GM21717 (cell line): Measurements from ENCODE around the gene FRZB.

Experiments
- ATAC-seq: cut with Tn5 transposase; IDR thresholded peaks from one replicate; pipeline ENCODE4 v1.9.1; 2021; ENCODE audit warnings: mild to moderate bottlenecking, moderate library complexity; ENCODE audit not compliant: unreplicated experiment

FRZB gene

GRCh38 chr2:182804128-182804527 is 62.3 kb downstream of the FRZB start:
- ATAC-seq: no peak

GRCh38 chr2:182798736-182799135 is 67.7 kb downstream of the FRZB start:
- ATAC-seq: no peak

GRCh38 chr2:182792441-182792840 is 74.0 kb downstream of the FRZB start:
- no peak for ATAC-seq

- ATAC-seq: no peak
Observed at GRCh38 chr2:182784777-182785176, 81.7 kb downstream of the FRZB start.

GRCh38 chr2:182784058-182784706 is 82.3 kb downstream of the FRZB start:
- no peak for ATAC-seq
